ENCODE results near the gene FNDC11.

DNA sequence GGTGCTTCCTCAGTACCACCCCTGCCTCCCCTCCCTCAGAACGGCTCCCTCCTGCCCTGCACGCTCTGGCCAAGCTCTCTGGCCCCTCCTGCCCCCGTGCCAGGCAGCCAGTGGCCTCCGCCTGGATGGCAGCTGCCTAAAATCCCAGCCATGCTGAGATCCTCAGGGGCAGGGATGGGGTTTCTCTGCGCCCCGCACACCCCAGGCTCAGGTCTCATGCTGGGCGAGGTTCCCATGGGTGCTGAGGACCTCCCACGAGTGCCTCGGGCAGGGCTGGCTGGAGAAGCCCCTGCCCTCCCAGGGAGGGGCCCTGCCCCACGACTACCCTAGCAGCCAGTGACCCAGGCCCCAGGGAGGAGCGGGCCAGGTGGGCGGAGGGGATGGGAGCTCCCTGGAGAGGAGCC lies 19.5 kb upstream of the FNDC11 start:
- TF ChIP-seq, protein P1, sequence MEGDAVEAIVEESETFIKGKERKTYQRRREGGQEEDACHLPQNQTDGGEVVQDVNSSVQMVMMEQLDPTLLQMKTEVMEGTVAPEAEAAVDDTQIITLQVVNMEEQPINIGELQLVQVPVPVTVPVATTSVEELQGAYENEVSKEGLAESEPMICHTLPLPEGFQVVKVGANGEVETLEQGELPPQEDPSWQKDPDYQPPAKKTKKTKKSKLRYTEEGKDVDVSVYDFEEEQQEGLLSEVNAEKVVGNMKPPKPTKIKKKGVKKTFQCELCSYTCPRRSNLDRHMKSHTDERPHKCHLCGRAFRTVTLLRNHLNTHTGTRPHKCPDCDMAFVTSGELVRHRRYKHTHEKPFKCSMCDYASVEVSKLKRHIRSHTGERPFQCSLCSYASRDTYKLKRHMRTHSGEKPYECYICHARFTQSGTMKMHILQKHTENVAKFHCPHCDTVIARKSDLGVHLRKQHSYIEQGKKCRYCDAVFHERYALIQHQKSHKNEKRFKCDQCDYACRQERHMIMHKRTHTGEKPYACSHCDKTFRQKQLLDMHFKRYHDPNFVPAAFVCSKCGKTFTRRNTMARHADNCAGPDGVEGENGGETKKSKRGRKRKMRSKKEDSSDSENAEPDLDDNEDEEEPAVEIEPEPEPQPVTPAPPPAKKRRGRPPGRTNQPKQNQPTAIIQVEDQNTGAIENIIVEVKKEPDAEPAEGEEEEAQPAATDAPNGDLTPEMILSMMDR (IDR thresholded peaks at IDR 0.05): no peak
- no peak for TF ChIP-seq POLR2A (IDR thresholded peaks at IDR 0.05)
